GM18507 (cell line): ENCODE measurements around the gene TAAR8.
"Not testable (repeated sequence)": the region's sequence is repeated elsewhere in the genome, so short reads cannot be mapped to it uniquely, and the experiment has no call there.

Experiments
- DNase-seq: peaks from one replicate; pipeline ENCODE4 v3.0.0; 2011; ENCODE audit warnings: low read depth; ENCODE audit not compliant: insufficient read length; ENCODE audit errors: extremely low spot score
- FAIRE-seq: peaks from 2 replicates; lab custom pipeline; 2011; peaks lifted over from hg19 to GRCh38; lab: Jason Lieb, UNC

Gene TAAR8

GRCh38 chr6:132537145-132537544 lies 15.3 kb upstream of the TAAR8 start:
- FAIRE-seq = no peak
- no peak for DNase-seq

- DNase-seq (no peak), FAIRE-seq (no peak)
These were observed 14.5 kb upstream of the TAAR8 start, which contains the start of gene TAAR9 for GRCh38 chr6:132537977-132538376. Gene TAAR9 (plus strand): TSS chr6:132538277. CDS start chr6:132538290, 13 bp downstream.

GRCh38 chr6:132544826-132545225 lies 7.6 kb upstream of the TAAR8 start:
- FAIRE-seq = no peak
- no peak for DNase-seq

- FAIRE-seq = no peak
These were observed 3.6 kb upstream of the TAAR8 start for GRCh38 chr6:132548746-132549463.

GRCh38 chr6:132551214-132551613 lies 1.3 kb upstream of the TAAR8 start:
- FAIRE-seq = no peak
- no peak for DNase-seq

More at GRCh38 chr6:132548746-132549463, 3.6 kb upstream of the TAAR8 start:
- DNase-seq = no peak

- DNase-seq, FAIRE-seq: not testable (repeated sequence)
These were observed 7.6 kb downstream of the TAAR8 start for GRCh38 chr6:132560087-132560486.

GRCh38 chr6:132566404-132566803 lies 13.9 kb downstream of the TAAR8 start:
- FAIRE-seq = no peak
- DNase-seq = no peak

GRCh38 chr6:132567566-132567965 lies 15.1 kb downstream of the TAAR8 start:
- FAIRE-seq (no peak), DNase-seq (no peak)

GRCh38 chr6:132568611-132569010 lies 16.1 kb downstream of the TAAR8 start:
- DNase-seq = no peak
- no peak for FAIRE-seq

- DNase-seq (no peak), FAIRE-seq (no peak)
These were observed 16.7 kb downstream of the TAAR8 start for GRCh38 chr6:132569170-132569569.

GRCh38 chr6:132570221-132570777 lies 17.8 kb downstream of the TAAR8 start, which contains the start of gene TAAR6:
Gene TAAR6 (plus strand): TSS chr6:132570322. CDS start chr6:132570322, 0 bp downstream.
- FAIRE-seq (no peak), DNase-seq (no peak)

- FAIRE-seq = no peak
- no peak for DNase-seq
These were observed 19.3 kb downstream of the TAAR8 start for GRCh38 chr6:132571774-132572173.

GRCh38 chr6:132584698-132585097 lies 32.2 kb downstream of the TAAR8 start:
- DNase-seq = no peak
- no peak for FAIRE-seq

GRCh38 chr6:132587424-132587823 lies 35.0 kb downstream of the TAAR8 start:
- no peak for DNase-seq
- FAIRE-seq = no peak

- DNase-seq (no peak), FAIRE-seq (no peak)
These were observed 37.0 kb downstream of the TAAR8 start, which contains the start of gene TAAR5 for GRCh38 chr6:132589454-132589853. Gene TAAR5 (minus strand): TSS chr6:132589741. CDS start chr6:132589686, 55 bp downstream.

- no peak for FAIRE-seq
These were observed 37.9 kb downstream of the TAAR8 start for GRCh38 chr6:132590362-132590761.

GRCh38 chr6:132592855-132593254 lies 40.4 kb downstream of the TAAR8 start:
- no peak for DNase-seq
- FAIRE-seq = no peak

More at GRCh38 chr6:132590362-132590761, 37.9 kb downstream of the TAAR8 start:
- DNase-seq = no peak

GRCh38 chr6:132596201-132596600 lies 43.7 kb downstream of the TAAR8 start:
- DNase-seq (no peak), FAIRE-seq (no peak)

- peak; percentile 59 for FAIRE-seq
- DNase-seq = no peak
These were observed 46.0 kb downstream of the TAAR8 start for GRCh38 chr6:132598473-132598872.

- not testable (repeated sequence) for FAIRE-seq, DNase-seq
These were observed 48.4 kb downstream of the TAAR8 start for GRCh38 chr6:132600900-132601299.
